H1 (cell line): ENCODE results near the gene TNFRSF18. TPM values are rescaled to one million over a fixed set of nuclear protein-coding genes. Genes with fewer than 3 reads are reported as not detected.

Experiments used
- ATF2 ChIP-seq: IDR thresholded peaks from 2 replicates; pipeline ENCODE4 v1.6.1; 2012; ENCODE audit warnings: low read length, inconsistent platforms
- ATF3 ChIP-seq: IDR thresholded peaks from 2 replicates; pipeline ENCODE4 v1.6.1; 2011; ENCODE audit warnings: low read depth, mild to moderate bottlenecking, low read length; ENCODE audit not compliant: insufficient read depth
- PHF8 ChIP-seq: fragments of 200-600 bp; sonication (generic); conservative IDR thresholded peaks from 2 replicates; pipeline ENCODE4 v1.7.1; 2012; ENCODE audit warnings: low read depth, mild to moderate bottlenecking, inconsistent platforms, low read length, moderate library complexity
- SAP30 ChIP-seq: fragments of 300-600 bp; sonication (generic); IDR thresholded peaks from 2 replicates; pipeline ENCODE4 v1.7.1; 2012; ENCODE audit warnings: low read length, moderate library complexity, mild to moderate bottlenecking, inconsistent platforms; ENCODE audit not compliant: insufficient read depth, insufficient replicate concordance
- polyA plus RNA-seq, 7 experiments: library from polyadenylated mRNA; depleted of rRNA in 3 of 7; stranded (reverse) in 5 of 7; unstranded in 2 of 7; fragments of >200 nt in 5 of 7; fragments of 200-250 nt in 2 of 7; gene quantifications; 1 replicate in 5 of 7; 2 replicates in 1 of 7; 4 replicates in 1 of 7; pipeline versions ENCODE4 v1.2.1 to v1.2.3, GENCODE V29; 2011 to 2013; ENCODE audit warnings: missing spikeins in 2 of 7, mixed read lengths in 2 of 7
- total RNA-seq: library from RNA; stranded (reverse); fragmentation: NEBNext Ultra II Directional; extraction: Animal tissue kit (Norgen Biotek cat#: 25700); gene quantifications from 2 replicates; pipeline ENCODE4 v1.2.1, GENCODE V29; 2021

Gene TNFRSF18
- total and polyA plus RNA-seq, 2 of the 8 experiments (the other 6 are each of a cell fraction or from before 2014, with no cell fraction given): 1.5 to 2.5 TPM

- no peak for TF ChIP-seq SAP30
- no peak for TF ChIP-seq ATF3
- no peak for TF ChIP-seq ATF2
- TF ChIP-seq PHF8: no peak
Observed at GRCh38 chr1:1210726-1211540, 4.5 kb upstream of the TNFRSF18 start (continued).
